ENCODE data around the gene HECA.

HECA gene

GRCh38 chr6:139126255-139126654, 8.6 kb upstream of the HECA start:
- TF ChIP-seq, protein P1, sequence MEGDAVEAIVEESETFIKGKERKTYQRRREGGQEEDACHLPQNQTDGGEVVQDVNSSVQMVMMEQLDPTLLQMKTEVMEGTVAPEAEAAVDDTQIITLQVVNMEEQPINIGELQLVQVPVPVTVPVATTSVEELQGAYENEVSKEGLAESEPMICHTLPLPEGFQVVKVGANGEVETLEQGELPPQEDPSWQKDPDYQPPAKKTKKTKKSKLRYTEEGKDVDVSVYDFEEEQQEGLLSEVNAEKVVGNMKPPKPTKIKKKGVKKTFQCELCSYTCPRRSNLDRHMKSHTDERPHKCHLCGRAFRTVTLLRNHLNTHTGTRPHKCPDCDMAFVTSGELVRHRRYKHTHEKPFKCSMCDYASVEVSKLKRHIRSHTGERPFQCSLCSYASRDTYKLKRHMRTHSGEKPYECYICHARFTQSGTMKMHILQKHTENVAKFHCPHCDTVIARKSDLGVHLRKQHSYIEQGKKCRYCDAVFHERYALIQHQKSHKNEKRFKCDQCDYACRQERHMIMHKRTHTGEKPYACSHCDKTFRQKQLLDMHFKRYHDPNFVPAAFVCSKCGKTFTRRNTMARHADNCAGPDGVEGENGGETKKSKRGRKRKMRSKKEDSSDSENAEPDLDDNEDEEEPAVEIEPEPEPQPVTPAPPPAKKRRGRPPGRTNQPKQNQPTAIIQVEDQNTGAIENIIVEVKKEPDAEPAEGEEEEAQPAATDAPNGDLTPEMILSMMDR (IDR thresholded peaks at IDR 0.05), result no peak

DNA sequence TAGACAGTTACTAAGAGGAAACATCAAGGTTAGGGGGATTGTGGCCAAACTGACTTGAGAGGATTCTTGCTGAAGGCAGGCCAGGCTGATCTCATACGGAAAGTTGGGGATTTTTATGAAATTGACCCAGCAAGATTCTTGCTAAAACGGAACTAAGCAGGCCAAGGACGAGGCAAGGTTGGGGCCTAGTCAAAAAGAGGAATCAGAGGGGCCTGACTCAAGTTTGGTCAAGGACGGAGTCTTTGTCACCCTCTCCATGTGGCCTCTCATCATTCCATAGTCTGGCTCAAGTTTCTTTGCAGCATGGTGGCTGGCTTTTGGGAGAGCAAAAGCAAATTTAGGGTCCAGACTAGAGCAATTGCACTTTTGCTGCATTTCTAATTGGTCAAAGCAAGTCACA, 7.9 kb upstream of the HECA start:
- no peak for DNase-seq (ENCODE audit: low spot score)
- TF ChIP-seq, protein P1 (IDR thresholded peaks at IDR 0.05), result no peak
- Histone ChIP-seq H3K4me3 (no peak overlapping the region), H3K27ac (no peak overlapping the region)

More at GRCh38 chr6:139126255-139126654, 8.6 kb upstream of the HECA start:
- DNase-seq (ENCODE audit: low spot score), result no peak
- Histone ChIP-seq H3K27ac (peak overlapping the region in 1 of 2 donors; percentile 44), H3K4me3 (no peak overlapping the region)

DNA sequence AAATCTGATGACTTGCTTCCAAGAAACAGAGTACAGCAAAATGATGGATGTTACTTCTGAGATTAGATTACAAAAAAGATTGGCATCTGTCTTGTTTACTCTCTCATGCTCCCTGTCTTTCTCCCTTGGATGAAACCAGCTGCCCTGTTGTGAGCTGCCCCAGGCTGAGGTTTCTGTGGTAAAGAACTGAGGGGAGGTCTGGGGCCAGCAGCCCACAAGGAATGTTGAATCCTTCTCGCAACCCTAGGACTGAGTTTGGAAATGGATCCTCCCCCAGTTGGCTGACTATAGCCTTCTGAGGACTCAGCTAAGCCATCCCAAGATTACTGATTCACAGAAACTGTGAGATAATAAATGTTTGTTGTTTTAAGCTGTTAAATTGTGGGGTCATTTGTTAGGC, 5.6 kb upstream of the HECA start:
- no peak overlapping the region for H3K27ac ChIP-seq
- no peak overlapping the region for H3K4me3 ChIP-seq

GRCh38 chr6:139131736-139132280, 3.1 kb upstream of the HECA start:
- H3K4me3 ChIP-seq, result no peak overlapping the region
- no peak overlapping the region for H3K27ac ChIP-seq
- no peak for DNase-seq (ENCODE audit: low spot score)
- TF ChIP-seq, protein P1 (IDR thresholded peaks at IDR 0.05), result no peak

More for the DNA sequence above, 5.6 kb upstream of the HECA start:
- no peak for DNase-seq (ENCODE audit: low spot score)
- TF ChIP-seq, protein P1 (IDR thresholded peaks at IDR 0.05), result no peak

DNA sequence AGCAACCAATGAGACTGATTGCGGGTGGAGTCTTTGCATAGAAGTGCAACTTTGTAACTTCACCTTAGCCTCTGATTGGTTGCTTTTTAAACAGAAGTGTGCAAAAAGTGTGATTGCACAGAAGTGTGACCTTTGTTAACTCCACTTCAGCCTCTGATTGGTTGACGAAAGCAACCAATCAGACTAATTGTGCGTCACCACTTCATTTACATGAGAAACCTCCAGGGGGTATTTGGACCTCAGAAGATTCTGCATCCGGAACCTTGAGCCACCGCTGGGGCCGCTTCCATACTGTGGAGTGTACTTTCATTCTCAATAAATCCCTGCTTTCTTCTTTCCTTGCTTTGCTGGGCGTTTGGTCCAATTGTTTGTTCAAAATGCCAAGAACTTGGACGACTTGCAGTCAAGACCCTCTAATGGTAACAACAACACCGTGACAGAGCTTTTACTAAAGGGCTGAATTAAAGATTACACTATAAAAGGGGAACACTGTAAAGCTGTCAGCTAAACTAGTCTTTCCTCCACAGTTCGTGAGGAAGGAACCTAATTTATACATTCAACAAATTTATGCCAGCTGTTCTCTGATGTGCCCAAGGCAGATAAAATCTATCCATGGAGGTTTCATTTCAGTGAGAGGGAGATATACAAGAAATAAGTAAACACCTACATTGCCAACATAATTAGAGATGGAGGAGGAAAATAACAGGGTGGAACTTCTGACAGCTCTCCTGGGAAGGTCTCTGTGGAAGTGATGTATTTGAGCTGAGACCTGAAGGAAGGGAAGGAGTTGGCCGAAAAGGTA, 1.4 kb upstream of the HECA start:
- Histone ChIP-seq H3K4me3 (peak overlapping the region; percentile 30), H3K27ac (peak overlapping the region; percentile 79 to 86)
- DNase-seq (ENCODE audit: low spot score), result no peak
- TF ChIP-seq, protein P1 (IDR thresholded peaks at IDR 0.05), result no peak

DNA sequence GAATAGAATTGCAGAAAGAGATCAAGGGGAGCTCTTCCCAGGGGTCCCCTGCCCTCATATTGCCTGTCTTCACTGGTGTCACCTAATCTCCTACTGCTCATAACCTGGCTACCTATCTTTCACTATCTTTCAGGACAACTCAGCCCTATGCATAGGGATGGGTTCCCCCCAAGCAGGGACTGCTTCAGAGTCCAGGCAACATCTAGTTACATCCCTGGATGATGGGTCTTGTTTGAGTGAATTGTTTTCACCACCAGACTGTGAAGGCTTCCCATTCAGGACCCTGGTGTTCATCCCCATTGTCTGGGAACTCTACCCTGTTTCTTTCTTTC, 850 bp upstream of the HECA start:
- Histone ChIP-seq H3K27ac (peak overlapping the region; percentile 79 to 86), H3K4me3 (peak overlapping the region; percentile 30)
- no peak for DNase-seq (ENCODE audit: low spot score)
- TF ChIP-seq, protein P1 (IDR thresholded peaks at IDR 0.05), result no peak
